ENCODE data around the gene NUDT14. TPM values are rescaled to one million over a fixed set of nuclear protein-coding genes. Genes with fewer than 3 reads are reported as not detected.

NUDT14 gene
- polyA plus RNA-seq, 5 donors, result 21.3 to 48.9 (median 28.6) TPM

- DNase-seq, result no peak
Measured at GRCh38 chr14:105200641-105201040, 19.5 kb upstream of the NUDT14 start.

- DNase-seq, result no peak
Measured at GRCh38 chr14:105200074-105200473, 19.0 kb upstream of the NUDT14 start.

DNA sequence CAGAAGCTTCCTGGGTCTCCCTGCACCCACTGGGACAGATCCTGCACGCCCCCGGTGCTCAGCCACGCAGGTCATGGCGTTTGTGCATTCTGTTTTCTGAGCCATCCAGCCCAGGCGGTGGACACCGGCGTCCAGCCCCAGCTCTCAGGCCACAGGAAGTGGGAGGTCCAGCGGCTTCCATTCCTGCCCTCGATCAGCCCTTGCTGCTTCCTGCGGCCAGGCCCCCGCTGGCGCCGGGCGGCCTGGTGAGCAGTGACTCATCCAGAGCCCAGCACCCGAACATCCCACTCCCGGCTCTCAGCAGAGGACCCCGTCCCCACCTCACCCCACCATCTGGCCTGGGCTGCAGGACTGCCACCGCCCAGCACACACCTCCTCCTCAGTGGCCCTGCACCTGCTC is 18.0 kb upstream of the NUDT14 start:
- no peak for DNase-seq

DNA sequence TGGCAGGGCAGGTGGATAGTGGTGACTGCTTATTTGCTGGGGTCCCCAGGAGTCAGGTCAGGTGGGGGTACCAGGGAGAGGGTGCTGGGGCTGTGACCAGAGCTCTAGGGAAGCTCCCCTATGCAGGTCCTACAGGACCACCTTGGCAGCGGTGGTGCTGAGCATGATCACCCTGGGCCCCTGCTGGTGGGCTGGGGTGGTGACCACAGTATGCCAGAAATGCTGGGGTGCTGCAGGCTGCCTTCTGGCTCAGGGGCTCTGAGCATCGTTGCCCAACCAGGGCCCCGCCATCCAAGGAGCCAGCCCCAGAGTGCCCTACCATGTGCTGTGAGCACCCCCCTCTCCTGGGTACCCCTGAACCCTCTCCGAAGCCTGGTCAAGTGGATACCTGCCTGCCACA is 17.5 kb upstream of the NUDT14 start:
- no peak for DNase-seq

- peak in 1 of 2 donors; percentile 31 for DNase-seq
Measured at GRCh38 chr14:105197211-105197641, 16.1 kb upstream of the NUDT14 start.

DNA sequence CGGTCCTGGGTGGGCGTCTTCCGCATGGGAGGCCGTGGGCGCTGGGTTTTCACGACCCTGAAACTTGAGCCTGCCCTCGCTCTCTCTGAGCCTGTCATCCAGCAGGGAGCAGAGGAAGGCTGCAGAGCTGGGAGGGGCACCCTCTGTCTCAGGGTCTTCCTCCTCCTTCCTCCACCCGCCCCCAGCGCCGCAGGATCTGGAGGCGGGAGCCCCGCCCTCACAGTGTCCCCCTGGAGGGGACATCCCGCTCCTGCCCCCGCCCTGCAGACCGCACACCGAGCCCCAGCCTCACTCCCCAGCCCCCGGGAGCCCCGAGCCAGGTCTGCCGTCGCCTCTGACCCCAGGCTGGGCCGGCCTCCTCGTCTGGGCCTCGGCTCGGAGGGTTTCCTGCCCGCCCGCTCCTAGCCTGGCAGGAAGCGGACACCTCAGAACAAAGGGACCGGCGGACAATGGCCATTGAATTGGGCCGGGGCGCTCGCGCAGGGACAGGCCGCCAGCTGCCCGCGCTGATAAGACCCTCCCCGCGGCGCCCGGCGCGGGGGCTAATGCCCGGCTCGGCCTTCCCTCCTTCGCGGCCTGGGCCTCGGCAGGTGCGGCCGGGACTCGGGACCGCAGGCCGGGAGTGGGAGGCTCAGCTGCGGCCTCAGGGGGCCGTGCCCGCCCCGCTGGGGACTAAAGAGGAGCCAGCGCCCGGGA is 15.3 kb upstream of the NUDT14 start:
- peak in 1 of 2 donors; percentile 31 for DNase-seq

DNA sequence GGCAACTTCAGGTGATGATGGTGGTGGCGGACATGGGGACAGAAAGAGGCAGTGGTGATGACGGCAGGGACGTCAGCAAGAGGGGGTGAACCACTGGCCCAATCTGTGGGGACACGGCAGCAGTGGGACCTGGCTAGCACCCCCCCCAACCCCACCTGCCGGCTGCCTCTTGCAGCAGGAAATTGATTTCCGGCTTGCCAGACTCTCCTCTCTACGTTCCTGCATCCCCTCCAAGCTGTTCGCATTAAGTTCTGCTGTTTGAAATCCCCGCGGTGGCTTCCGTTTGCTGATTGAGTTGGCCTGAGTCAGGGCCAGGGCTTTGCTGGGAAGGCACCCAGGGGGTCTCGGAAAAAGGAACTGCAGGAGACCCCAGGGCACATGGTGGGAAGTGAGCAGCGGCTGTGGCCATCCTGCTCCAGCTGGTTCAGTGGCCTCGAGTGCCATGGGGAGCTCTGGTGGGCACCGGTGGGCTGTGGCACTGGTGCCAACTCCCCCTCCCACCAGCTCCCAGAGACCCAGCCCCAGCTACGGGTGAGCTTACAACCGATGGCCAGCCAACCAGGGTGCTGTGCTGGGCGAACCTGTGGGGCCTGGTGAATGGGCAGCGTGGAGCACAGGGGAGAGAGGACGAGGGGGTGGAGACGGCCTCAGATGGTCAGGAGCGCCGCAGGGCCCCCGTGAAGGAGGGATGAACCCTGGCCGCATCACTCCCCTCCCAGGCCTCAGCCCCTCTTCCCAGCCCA is 14.6 kb upstream of the NUDT14 start:
- no peak for DNase-seq

DNA sequence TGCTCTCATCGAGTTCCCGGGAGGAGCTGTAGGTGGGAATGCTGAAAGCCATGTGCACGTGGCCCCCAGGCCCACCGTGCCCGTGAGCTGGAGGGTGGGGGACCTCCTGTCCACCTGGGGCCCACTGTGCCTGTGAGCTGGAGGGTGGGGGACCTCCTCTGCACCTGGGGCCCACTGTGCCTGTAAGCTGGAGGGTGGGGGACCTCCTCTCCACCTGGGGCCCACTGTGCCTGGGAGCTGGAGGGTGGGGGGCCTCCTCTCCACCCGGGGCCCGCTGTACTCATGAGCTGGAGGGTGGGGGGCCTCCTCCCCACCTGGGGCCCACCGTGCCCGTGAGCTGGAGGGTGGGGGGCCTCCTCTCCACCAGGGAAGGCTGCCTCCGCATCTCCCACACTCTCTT is 13.9 kb upstream of the NUDT14 start:
- no peak for DNase-seq

- no peak for DNase-seq
Measured at GRCh38 chr14:105193916-105194782, 13.0 kb upstream of the NUDT14 start.

GRCh38 chr14:105192866-105193731 is 12.0 kb upstream of the NUDT14 start:
- DNase-seq, result no peak

- DNase-seq, result no peak
Measured at GRCh38 chr14:105187935-105188524, 6.9 kb upstream of the NUDT14 start.

- no peak for DNase-seq
Measured at GRCh38 chr14:105187116-105187515, 6.0 kb upstream of the NUDT14 start.

- no peak for DNase-seq
Measured at GRCh38 chr14:105185973-105186372, 4.9 kb upstream of the NUDT14 start.

GRCh38 chr14:105185001-105185400 is 3.9 kb upstream of the NUDT14 start:
- DNase-seq, result no peak

DNA sequence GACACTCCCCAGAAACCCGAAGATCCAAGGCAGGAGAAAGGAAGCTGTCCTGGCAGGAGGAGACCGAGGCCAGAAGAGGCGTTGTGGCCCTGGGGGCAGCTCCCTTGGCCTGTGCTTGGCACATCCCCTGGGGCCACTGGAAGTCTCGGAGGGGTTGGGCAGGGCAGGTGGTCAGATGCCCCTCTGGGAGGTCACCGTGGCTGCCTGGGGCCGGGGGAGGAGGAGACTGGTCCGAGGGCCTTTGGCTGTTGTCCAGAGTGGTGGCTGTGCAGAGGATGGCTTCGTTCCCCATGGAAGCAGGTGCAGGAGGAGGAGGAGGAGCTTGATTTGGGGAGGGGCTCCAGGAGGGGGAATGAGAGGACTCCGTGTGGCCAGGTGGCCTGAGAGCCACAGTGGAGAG is 3.3 kb upstream of the NUDT14 start:
- no peak for DNase-seq

GRCh38 chr14:105182296-105183020 is 1.3 kb upstream of the NUDT14 start:
- DNase-seq, result no peak

DNA sequence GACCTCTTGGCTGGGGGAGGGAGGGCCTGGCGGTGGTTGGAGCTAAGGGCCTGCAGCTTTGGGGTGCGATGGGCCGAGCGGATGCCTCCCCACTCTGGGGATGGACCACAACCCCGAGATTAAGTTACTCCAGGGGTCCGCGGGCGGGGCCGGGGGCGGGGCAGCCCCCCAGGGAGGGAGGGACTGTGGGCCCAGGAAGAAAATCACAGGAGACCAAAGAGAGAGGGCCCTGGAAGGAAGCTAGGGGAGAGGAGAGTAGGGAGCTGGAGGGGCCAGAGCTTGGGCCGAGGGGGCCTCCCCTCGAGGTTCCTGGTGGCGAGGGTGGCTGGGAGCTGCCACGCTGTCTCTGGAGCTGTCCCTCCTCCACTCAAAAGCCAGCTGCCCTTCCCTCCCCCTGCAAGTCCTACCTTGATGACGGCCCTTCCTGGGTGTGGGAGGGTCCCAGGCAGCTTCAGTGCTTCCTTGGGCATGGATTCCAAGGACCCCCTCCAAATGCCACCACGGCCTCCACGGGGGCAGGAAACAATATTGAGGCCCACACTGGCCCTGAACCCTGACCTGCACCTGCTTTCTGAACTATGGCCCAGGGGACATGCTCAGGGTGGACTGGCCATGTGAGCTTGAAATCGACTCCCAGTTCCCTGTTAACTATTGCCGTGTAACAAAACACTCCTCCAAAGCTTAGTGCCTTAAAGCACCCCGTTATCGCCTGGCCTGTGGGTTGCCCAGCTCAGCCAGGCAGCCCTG is 610 bp upstream of the NUDT14 start:
- no peak for DNase-seq

GRCh38 chr14:105179191-105179590 is 1.9 kb downstream of the NUDT14 start:
- DNase-seq, result no peak

DNA sequence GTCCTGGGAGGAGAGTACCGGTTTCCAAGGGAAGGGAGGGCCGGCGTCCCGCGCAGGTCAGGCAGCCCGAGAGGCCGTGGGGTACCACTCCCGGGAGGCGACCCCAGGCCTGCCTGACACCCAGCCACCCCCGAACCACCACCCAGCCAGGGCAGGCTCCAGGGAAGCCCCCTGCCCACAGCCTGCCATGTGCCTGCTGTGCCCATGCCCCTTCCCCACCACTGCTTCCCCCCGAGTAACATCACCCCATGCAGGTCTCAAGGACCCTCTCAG is 2.3 kb downstream of the NUDT14 start:
- no peak for DNase-seq
